HG02852 (cell line): ENCODE results near the gene LPIN2.

Experiments used
- ATAC-seq: cut with Tn5 transposase; IDR thresholded peaks from one replicate; pipeline ENCODE4 v1.9.1; 2021; ENCODE audit warnings: mild to moderate bottlenecking, moderate library complexity; ENCODE audit not compliant: unreplicated experiment

Gene LPIN2

DNA sequence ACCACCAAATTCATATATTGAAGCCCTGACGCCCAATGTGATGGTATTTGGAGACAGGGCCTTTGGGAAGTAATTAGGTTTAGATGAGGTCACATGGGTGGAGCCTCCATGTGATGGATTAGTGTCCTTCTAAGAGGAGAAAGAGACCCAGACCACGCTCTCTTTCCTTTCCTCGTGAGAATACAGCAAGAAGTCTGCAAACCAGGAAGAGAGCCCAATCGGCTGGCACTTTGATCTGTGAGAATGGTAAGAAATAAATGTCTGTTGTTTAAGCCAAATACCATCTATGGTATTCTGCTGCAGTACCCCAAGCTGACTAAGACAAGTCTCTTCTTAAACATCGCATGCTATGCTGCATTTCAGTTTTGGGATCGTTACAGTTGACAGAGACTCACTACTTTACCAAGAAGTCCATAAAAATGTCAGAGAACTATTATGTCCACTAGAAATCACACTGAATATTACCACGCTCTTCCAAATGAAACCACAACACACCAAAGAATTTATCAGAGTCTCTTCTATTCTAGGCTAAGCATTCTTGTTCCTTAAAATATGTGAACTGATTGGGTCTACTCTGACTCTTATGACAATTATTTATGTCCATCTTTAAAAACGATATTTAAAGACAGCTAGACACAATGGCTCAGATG is 48.5 kb downstream of the LPIN2 start:
- no peak for ATAC-seq
